Small intestine (tissue), 16 donors: Measurements from ENCODE around the gene TMEM87A. TPM values are rescaled to one million over a fixed set of nuclear protein-coding genes. Genes with fewer than 3 reads are reported as not detected.
"Not testable (repeated sequence)": the region's sequence is repeated elsewhere in the genome, so short reads cannot be mapped to it uniquely, and the experiment has no call there.

Experiments used
- DNase-seq, 2 donors: peaks; one replicate each; pipeline versions ENCODE4 v3.0.0 to v3.0.0-alpha.2; 2013
- FAIRE-seq: peaks from 2 replicates; lab custom pipeline; 2012; peaks lifted over from hg19 to GRCh38; lab: Jason Lieb, UNC
- H3K27ac ChIP-seq, 3 donors: one replicate each; pipeline ENCODE4 v1.5.1; 2013; ENCODE audit warnings: low read length in 2 of 3, mild to moderate bottlenecking in 2 of 3, control low read depth in 1 of 3, inconsistent platforms in 1 of 3, low read depth in 1 of 3, moderate library complexity in 1 of 3
- H3K27me3 ChIP-seq, 3 donors: one replicate each; pipeline ENCODE4 v1.6.1; 2013; ENCODE audit warnings: low read length in 3 of 3, inconsistent platforms in 1 of 3; ENCODE audit not compliant: control insufficient read depth in 3 of 3, insufficient read depth in 3 of 3
- H3K36me3 ChIP-seq, 3 donors: one replicate each; pipeline ENCODE4 v1.6.1; 2013; ENCODE audit warnings: low read length in 3 of 3, inconsistent platforms in 1 of 3, low read depth in 1 of 3, mild to moderate bottlenecking in 1 of 3, moderate library complexity in 1 of 3; ENCODE audit not compliant: control insufficient read depth in 3 of 3, insufficient read depth in 2 of 3
- H3K4me1 ChIP-seq, 3 donors: one replicate each; pipeline ENCODE4 v1.6.1; 2013; ENCODE audit warnings: low read length in 2 of 3, inconsistent platforms in 1 of 3, low read depth in 1 of 3, mild to moderate bottlenecking in 1 of 3, moderate library complexity in 1 of 3; ENCODE audit not compliant: control insufficient read depth in 3 of 3, insufficient read depth in 2 of 3
- H3K4me3 ChIP-seq, 3 donors: one replicate each; pipeline ENCODE4 v1.5.1; 2013; ENCODE audit warnings: low read length in 3 of 3, control low read depth in 1 of 3, inconsistent platforms in 1 of 3, low read depth in 1 of 3, mild to moderate bottlenecking in 1 of 3, moderate library complexity in 1 of 3
- H3K9me3 ChIP-seq, 2 donors: one replicate each; pipeline ENCODE4 v1.6.1; 2013; ENCODE audit warnings: low read depth in 1 of 2, low read length in 1 of 2; ENCODE audit not compliant: control insufficient read depth in 2 of 2, insufficient read depth in 1 of 2
- WGBS, 3 donors: extraction: QIAGEN DNeasy Blood & Tissue Kit; methylation state at CpG; one replicate each; pipeline ENCODE4 v1.1.7; 2013; 5-methylcytosine and 5-hydroxymethylcytosine counted together
- long read RNA-seq, 10 donors: transcript quantifications; one replicate each; lab custom pipeline, GENCODE V29; 2026
- polyA plus RNA-seq, 4 donors: library from polyadenylated mRNA; stranded (reverse) in 3 of 4; unstranded in 1 of 4; fragments of 200-250 nt in 3 of 4; fragments of 120-200 nt in 1 of 4; gene quantifications; one replicate each; pipeline versions ENCODE4 v1.2.1 to v1.2.3, GENCODE V29; 2013
- donor health status: healthy with polysubstance abuse.
- donor health status: control.
- donor health status: control.
- donor health status: Bipolar disorder and iron deficiency.
- donor health status: healthy.

Gene TMEM87A, protein sequence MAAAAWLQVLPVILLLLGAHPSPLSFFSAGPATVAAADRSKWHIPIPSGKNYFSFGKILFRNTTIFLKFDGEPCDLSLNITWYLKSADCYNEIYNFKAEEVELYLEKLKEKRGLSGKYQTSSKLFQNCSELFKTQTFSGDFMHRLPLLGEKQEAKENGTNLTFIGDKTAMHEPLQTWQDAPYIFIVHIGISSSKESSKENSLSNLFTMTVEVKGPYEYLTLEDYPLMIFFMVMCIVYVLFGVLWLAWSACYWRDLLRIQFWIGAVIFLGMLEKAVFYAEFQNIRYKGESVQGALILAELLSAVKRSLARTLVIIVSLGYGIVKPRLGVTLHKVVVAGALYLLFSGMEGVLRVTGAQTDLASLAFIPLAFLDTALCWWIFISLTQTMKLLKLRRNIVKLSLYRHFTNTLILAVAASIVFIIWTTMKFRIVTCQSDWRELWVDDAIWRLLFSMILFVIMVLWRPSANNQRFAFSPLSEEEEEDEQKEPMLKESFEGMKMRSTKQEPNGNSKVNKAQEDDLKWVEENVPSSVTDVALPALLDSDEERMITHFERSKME
- 10 to 100 TPM; 10.5 to 68.6 (median 24.3) TPM for polyA plus RNA-seq
- long read RNA-seq, donor 1 = 0 reads
- long read RNA-seq, donor 2, partial matches to known transcripts = 0 of 1 reads
- long read RNA-seq, donor 2, other reads (novel, unspliced or antisense) = 0 of 1 reads
- long read RNA-seq, donor 3, partial matches to known transcripts = 60 of 85 reads
- long read RNA-seq, donor 3, other reads (novel, unspliced or antisense) = 22 of 85 reads
- long read RNA-seq, donor 4 = 0 reads
- long read RNA-seq, donor 5, partial matches to known transcripts = 5 of 5 reads
- long read RNA-seq, donor 5, other reads (novel, unspliced or antisense) = 0 of 5 reads
- long read RNA-seq, donor 6, transcript TMEM87A-202 (20 exons, 3,109 nt) = major isoform, 5 of 11 reads
- long read RNA-seq, donor 6, partial matches to known transcripts = 5 of 11 reads
- long read RNA-seq, donor 6, other reads (novel, unspliced or antisense) = 0 of 11 reads
- long read RNA-seq, donor 7, partial matches to known transcripts = 5 of 10 reads
- long read RNA-seq, donor 7, other reads (novel, unspliced or antisense) = 0 of 10 reads
- long read RNA-seq, donor 8 = 0 reads
- long read RNA-seq, donor 9, partial matches to known transcripts = 7 of 10 reads
- long read RNA-seq, donor 9, other reads (novel, unspliced or antisense) = 0 of 10 reads
- long read RNA-seq, donor 10, transcript TMEM87A-202 (20 exons, 3,109 nt) = major isoform, 8 of 26 reads
- long read RNA-seq, donor 10, partial matches to known transcripts = 5 of 26 reads
- long read RNA-seq, donor 10, other reads (novel, unspliced or antisense) = 8 of 26 reads

DNA sequence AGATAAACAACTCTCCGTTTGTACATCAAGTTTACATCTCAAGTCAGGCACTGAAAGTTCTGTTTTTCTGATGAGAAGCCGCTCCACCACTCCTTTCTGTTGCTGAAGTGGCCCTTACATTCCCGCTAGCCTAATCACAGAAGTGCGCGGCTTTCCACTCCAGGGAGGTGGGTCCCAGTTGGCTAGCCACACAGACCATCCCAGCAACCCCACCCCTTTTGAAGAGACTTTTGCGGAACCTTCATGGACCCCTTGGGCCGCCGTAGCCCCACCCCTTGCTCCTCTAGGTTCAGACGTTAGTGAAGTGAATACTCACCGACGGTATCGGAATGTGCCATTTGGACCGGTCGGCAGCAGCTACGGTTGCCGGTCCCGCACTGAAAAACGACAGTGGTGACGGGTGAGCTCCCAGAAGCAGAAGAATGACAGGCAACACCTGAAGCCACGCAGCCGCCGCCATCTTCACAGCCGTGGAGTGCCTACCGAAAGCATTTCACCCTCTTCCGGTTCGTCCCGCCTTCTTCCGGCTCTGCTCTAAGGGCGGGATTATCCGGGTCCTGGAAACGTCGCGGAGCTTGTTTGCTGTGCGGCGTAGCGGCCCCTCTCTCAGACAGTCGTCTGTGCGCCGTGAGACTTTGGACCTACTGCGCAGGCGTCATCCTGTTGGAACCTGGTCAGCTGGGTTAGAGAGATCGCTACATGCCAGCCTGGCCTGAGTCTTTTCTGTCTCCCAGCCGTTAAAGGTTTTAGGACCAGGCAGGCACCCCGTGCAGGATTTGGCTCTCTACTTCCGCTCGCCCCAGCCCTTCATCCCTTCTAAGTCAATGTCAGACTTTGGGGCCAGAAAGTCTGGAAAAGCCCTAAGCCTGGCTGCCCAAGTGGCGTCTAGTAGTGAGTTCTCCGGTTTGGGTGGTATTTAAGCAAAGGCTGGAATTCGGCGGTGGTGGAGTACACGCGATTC is at the start of gene TMEM87A, which contains the start of gene GANC:
Gene TMEM87A (minus strand): TSS at position 495 of the 961 bp plus-strand sequence. CDS start 35 bp downstream, at position 460.
Gene GANC (plus strand): TSS at position 263 of the 961 bp plus-strand sequence. CDS start 1,281 bp downstream, outside the sequence.
- no peaks in the 10 kb centered on the region for H3K27me3 ChIP-seq
- WGBS, 3 donors = 0% methylated on average over 52 of the region's 52 CpGs
- H3K9me3 ChIP-seq = no peaks in the 10 kb centered on the region
- H3K36me3 ChIP-seq = peaks cover 0 to 9% (median 1%) of the 10 kb centered on the region in 3 donors
- peak within 1 kb of the TSS; percentile 98 to 100 (median 98) for H3K27ac ChIP-seq
- DNase-seq (peak; percentile 99), FAIRE-seq (no peak)
- peak within 1 kb of the TSS; percentile 63 to 73 (median 68) for H3K4me3 ChIP-seq
- peaks cover 0 to 15% (median 8%) of the 10 kb centered on the region in 3 donors for H3K4me1 ChIP-seq

GRCh38 chr15:42319206-42319605 is 46.0 kb upstream of the TMEM87A start:
- FAIRE-seq = no peak

GRCh38 chr15:42316282-42316805 is 43.1 kb upstream of the TMEM87A start:
- not testable (repeated sequence) for H3K27ac ChIP-seq, FAIRE-seq
- WGBS, 3 donors = 69 to 74% (median 74%) methylated on average over 11 of the region's 11 CpGs

More at GRCh38 chr15:42319206-42319605, 46.0 kb upstream of the TMEM87A start:
- Histone ChIP-seq H3K4me3 (no peak overlapping the region), H3K27me3 (no peaks in the 10 kb centered on the region), H3K9me3 (no peaks in the 10 kb centered on the region), H3K4me1 (no peaks in the 10 kb centered on the region), H3K27ac (no peak overlapping the region), H3K36me3 (peaks cover 3 to 9% (median 5%) of the 10 kb centered on the region in 3 donors)
- no peak for DNase-seq
- 97 to 100% (median 98%) methylated on average over 2 of the region's 2 CpGs for WGBS, 3 donors

GRCh38 chr15:42315521-42315920 is 42.3 kb upstream of the TMEM87A start:
- no peak for DNase-seq
- FAIRE-seq = no peak
- Histone ChIP-seq H3K27ac (no peak overlapping the region), H3K27me3 (no peaks in the 10 kb centered on the region), H3K4me3 (no peak overlapping the region), H3K9me3 (no peaks in the 10 kb centered on the region), H3K4me1 (no peaks in the 10 kb centered on the region), H3K36me3 (peaks cover 0 to 9% (median 6%) of the 10 kb centered on the region in 3 donors)
- 45 to 65% (median 52%) methylated on average over 1 of the region's 1 CpG for WGBS, 3 donors

More at GRCh38 chr15:42316282-42316805, 43.1 kb upstream of the TMEM87A start:
- not testable (repeated sequence) for H3K36me3 ChIP-seq, DNase-seq, H3K4me1 ChIP-seq, H3K9me3 ChIP-seq, H3K4me3 ChIP-seq, H3K27me3 ChIP-seq

- Histone ChIP-seq H3K27ac (no peak overlapping the region), H3K9me3 (no peaks in the 10 kb centered on the region), H3K4me1 (no peaks in the 10 kb centered on the region), H3K4me3 (no peak overlapping the region), H3K27me3 (no peaks in the 10 kb centered on the region), H3K36me3 (peaks cover 0 to 9% (median 7%) of the 10 kb centered on the region in 3 donors)
- peak; percentile 62 to 71 for DNase-seq
- peak; percentile 33 for FAIRE-seq
- 22 to 72% (median 43%) methylated on average over 1 of the region's 1 CpG for WGBS, 3 donors
Observed at GRCh38 chr15:42314818-42315217, 41.6 kb upstream of the TMEM87A start.

DNA sequence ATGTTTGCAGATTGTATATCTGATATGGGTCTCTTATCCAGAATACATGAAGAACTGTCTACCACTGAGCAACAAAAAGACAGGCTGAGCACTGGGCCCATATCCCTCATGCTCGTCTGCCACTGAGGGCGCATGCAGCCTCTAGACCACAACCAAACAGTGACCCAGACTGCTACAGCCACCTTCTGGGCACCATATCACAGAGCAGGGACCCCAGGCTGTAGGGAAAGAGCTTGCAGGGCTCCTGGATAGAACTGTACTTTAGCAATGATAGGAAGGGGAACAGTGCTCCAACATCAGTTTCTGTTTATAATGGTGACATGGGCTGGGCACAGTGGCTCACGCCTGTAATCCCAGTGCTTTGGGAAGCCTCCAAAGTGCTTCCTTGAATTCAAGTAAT is 40.2 kb upstream of the TMEM87A start:
- H3K4me3 ChIP-seq = no peak overlapping the region
- H3K9me3 ChIP-seq = no peaks in the 10 kb centered on the region
- 46 to 56% (median 52%) methylated on average over 3 of the region's 3 CpGs for WGBS, 3 donors
- no peaks in the 10 kb centered on the region for H3K4me1 ChIP-seq
- FAIRE-seq = no peak
- no peak overlapping the region for H3K27ac ChIP-seq
- no peak for DNase-seq
- no peaks in the 10 kb centered on the region for H3K27me3 ChIP-seq
- peaks cover 3 to 17% (median 9%) of the 10 kb centered on the region in 3 donors for H3K36me3 ChIP-seq

DNA sequence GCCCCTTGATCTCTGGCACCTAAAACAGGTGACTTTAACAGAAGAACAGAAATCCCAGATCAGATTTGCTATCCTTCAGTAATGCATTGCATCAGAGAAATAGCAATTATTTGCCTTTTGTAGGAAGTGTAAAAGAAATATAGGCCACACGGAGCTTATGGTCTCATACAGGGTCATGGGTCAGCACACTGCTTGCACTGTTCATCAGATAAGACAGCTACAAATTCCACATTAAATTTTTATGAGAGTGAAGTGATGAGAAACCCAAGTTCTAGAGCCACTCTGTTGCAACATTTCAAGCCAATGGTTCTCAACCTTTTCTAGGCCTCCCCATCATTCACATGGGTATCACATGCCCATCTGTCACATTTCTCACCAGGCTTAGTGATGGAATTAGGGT is 33.4 kb upstream of the TMEM87A start:
- Histone ChIP-seq H3K27ac (no peak overlapping the region), H3K9me3 (peaks cover 0 to 2% of the 10 kb centered on the region in 2 donors), H3K4me3 (no peak overlapping the region), H3K4me1 (no peaks in the 10 kb centered on the region), H3K36me3 (peaks cover 5 to 13% (median 7%) of the 10 kb centered on the region in 3 donors), H3K27me3 (no peaks in the 10 kb centered on the region)
- DNase-seq (no peak), FAIRE-seq (no peak)
- 48 to 70% (median 61%) methylated on average over 1 of the region's 1 CpG for WGBS, 3 donors
